Stomach (tissue), 9 donors: ENCODE results near the gene JCAD. TPM values are rescaled to one million over a fixed set of nuclear protein-coding genes. Genes with fewer than 3 reads are reported as not detected.

Experiments used
- DNase-seq, 2 donors: peaks; one replicate each; pipeline versions ENCODE4 v3.0.0 to v3.0.0-alpha.2; 2013 to 2019
- H3K27ac ChIP-seq, 5 donors: fragments of 200-600 bp in 4 of 5; sonication (generic) in 4 of 5; one replicate each; pipeline ENCODE4 v1.5.1; 2013 to 2019; ENCODE audit warnings: mild to moderate bottlenecking in 1 of 5, moderate library complexity in 1 of 5
- H3K27me3 ChIP-seq, 3 donors: fragments of 200-600 bp; sonication (generic); one replicate each; pipeline ENCODE4 v1.5.1; 2017 to 2019; ENCODE audit warnings: mixed run types in 1 of 3
- H3K36me3 ChIP-seq, 4 donors: fragments of 200-600 bp; sonication (generic); 1 replicate in 3 of 4; 2 replicates in 1 of 4; pipeline ENCODE4 v1.5.1; 2016 to 2019
- H3K4me1 ChIP-seq, 4 donors: fragments of 200-600 bp; sonication (generic); one replicate each; pipeline ENCODE4 v1.5.1; 2016 to 2019
- H3K4me3 ChIP-seq, 4 donors: fragments of 200-600 bp; sonication (generic) in 3 of 4; one replicate each; pipeline ENCODE4 v1.5.1; 2016 to 2019; ENCODE audit warnings: mild to moderate bottlenecking in 1 of 4
- H3K9me3 ChIP-seq, 4 donors: fragments of 200-600 bp; sonication (generic); one replicate each; pipeline ENCODE4 v1.5.1; 2016 to 2019
- CTCF ChIP-seq, 7 experiments: fragments of 450-650 bp in 4 of 7; fragments of 200-600 bp in 3 of 7; sonication (generic) in 3 of 7; IDR thresholded peaks; one replicate each; pipeline ENCODE4 v1.5.1; 2016 to 2019; ENCODE audit warnings: antibody characterized with exemption in 7 of 7, control low read depth in 2 of 7, mild to moderate bottlenecking in 1 of 7
- EP300 ChIP-seq: sonication (generic); formaldehyde crosslinking; IDR thresholded peaks from one replicate; pipeline ENCODE4 v1.6.1; 2017; ENCODE audit warnings: antibody characterized with exemption
- POLR2A ChIP-seq, 4 donors: fragments of 450-650 bp; IDR thresholded peaks; one replicate each; pipeline ENCODE4 v1.6.1; 2016; ENCODE audit warnings: antibody characterized with exemption in 4 of 4, control low read depth in 2 of 4, mild to moderate bottlenecking in 1 of 4, moderate library complexity in 1 of 4
- POLR2AphosphoS5 ChIP-seq, 3 donors: sonication (generic); formaldehyde crosslinking; IDR thresholded peaks; one replicate each; pipeline ENCODE4 v1.6.1; 2016; ENCODE audit warnings: antibody characterized with exemption in 3 of 3
- WGBS, 5 donors: extraction: QIAGEN DNeasy Blood & Tissue Kit in 3 of 5; methylation state at CpG; one replicate each; pipeline versions ENCODE4 v1.1.5 to v1.1.7; 2013 to 2018; 5-methylcytosine and 5-hydroxymethylcytosine counted together
- intact Hi-C: fragments of 100-400 bp; cut with DNase I; formaldehyde crosslinking; loops from one replicate; pipeline ENCODE4 v1.15.1; 2023; ENCODE audit warnings: low total_unique reads
- polyA plus RNA-seq, 3 donors: library from polyadenylated mRNA; stranded (reverse); fragments of 200-250 nt; gene quantifications; one replicate each; pipeline ENCODE4 v1.2.3, GENCODE V29; 2013
- total RNA-seq, 5 donors: library from RNA; depleted of rRNA; stranded (reverse); fragments of >200 nt; gene quantifications; one replicate each; pipeline versions ENCODE4 v1.1.0 to v1.2.3, GENCODE V29; 2014 to 2016
- donor health status: healthy with polysubstance abuse.
- donor health status: Bipolar disorder and iron deficiency.
- donor health status: healthy.

Gene JCAD
- total and polyA plus RNA-seq, 8 donors = 1.6 to 30.3 (median 10.4) TPM

GRCh38 chr10:30002426-30003266, 56.7 kb downstream of the JCAD start:
- peaks cover 0 to 31% (median 15%) of the 10 kb centered on the region in 4 donors for H3K4me1 ChIP-seq
- TF ChIP-seq CTCF (IDR thresholded peaks at IDR 0.05) (peak in 4 of 7 experiments; percentile 57 to 65 (median 63)), POLR2AphosphoS5 (IDR thresholded peaks at IDR 0.05) (no peak), EP300 (no peak), POLR2A (IDR thresholded peaks at IDR 0.05) (no peak)
- intact Hi-C loops = no loop called here
- 37 to 48% (median 40%) methylated on average over 14 to 16 of the region's 16 CpGs for WGBS, 5 donors
- DNase-seq = peak; percentile 80 to 90
- no peaks in the 10 kb centered on the region for H3K9me3 ChIP-seq
- no peak overlapping the region for H3K4me3 ChIP-seq
- no peaks in the 10 kb centered on the region for H3K36me3 ChIP-seq
- H3K27ac ChIP-seq = peak overlapping the region in 1 of 5 donors; percentile 75
- H3K27me3 ChIP-seq = no peaks in the 10 kb centered on the region

DNA sequence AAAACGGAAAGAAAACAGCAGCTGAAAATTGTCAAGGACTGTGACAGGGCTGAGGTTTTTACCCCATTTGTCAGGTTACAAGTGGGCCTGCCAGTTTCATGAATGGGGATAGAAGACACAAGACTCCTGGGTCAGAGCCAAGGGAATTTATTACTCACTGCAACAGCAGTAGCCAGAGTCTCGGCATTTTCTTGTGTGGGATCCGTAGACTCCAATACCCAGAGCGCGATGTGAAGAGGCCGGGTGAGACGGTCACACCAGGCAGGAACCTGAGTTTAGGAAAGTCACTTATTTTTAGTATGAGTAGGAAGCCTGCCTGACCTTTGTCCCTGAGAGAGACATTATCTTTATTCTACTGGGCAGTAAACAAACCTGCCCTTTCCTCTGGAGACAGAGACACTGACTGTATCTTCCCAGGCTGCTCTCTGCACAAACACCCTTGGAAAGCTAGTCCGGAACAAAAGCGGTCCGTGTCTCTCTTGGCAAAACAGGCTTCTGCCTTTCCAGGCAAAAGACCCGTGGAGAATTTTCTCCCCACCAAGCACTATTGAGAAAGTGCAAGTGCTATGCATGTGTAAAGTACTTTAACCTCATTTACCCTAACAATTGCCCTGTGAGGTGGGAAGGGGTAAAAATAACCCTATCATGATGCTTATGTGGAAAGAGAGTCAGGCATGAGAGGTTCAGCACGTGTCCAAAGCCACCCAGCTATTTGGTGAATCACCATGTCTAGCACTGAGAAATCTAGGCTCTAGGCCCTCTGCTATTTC, 58.4 kb downstream of the JCAD start:
- WGBS, 5 donors = 57 to 81% (median 77%) methylated on average over 12 of the region's 12 CpGs
- Histone ChIP-seq H3K27ac (peak overlapping the region in 4 of 5 donors; percentile 21 to 75 (median 54)), H3K4me1 (peaks cover 0 to 31% (median 15%) of the 10 kb centered on the region in 4 donors), H3K4me3 (no peak overlapping the region), H3K36me3 (no peaks in the 10 kb centered on the region), H3K27me3 (peaks cover 0 to 7% (median 0%) of the 10 kb centered on the region in 3 donors), H3K9me3 (no peaks in the 10 kb centered on the region)
- intact Hi-C loops = no loop called here
- DNase-seq = peak in 1 of 2 donors; percentile 61
- TF ChIP-seq EP300 = no peak
- no peak for TF ChIP-seq POLR2A (IDR thresholded peaks at IDR 0.05)
- peak in 2 of 3 donors; percentile 10 to 36 for TF ChIP-seq POLR2AphosphoS5 (IDR thresholded peaks at IDR 0.05)
- TF ChIP-seq CTCF (IDR thresholded peaks at IDR 0.05) = no peak

DNA sequence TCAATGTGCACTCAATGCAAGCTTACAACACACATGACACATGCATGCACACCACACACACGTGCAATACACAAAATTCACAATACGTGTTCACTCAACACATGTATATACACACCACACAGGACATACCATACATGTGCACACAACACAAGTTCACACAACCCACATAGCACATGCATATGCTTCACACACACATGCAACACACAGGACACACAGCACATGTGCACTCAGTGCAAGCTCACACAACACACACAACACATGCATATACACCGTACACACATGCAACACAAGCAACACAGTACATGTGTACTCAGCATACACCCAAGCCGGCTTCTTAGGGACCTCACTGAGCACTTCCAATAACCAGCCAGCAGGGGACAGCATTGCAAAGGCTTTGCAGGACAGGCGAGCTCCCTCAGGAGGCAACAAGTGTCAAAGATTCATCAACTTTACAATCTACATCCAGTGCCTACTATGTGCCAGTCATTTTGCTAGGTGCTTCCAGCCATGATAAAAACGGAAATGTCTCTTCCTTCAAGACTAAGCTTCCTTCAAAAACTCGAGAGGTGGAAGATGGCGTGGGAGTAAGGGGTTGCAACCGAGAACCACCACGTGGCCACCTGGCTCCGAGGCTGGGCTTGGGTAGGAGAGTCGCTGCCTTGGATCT, 61.1 kb downstream of the JCAD start:
- TF ChIP-seq CTCF (IDR thresholded peaks at IDR 0.05) (peak in 5 of 7 experiments; percentile 87 to 96 (median 91)), EP300 (no peak), POLR2A (IDR thresholded peaks at IDR 0.05) (no peak), POLR2AphosphoS5 (IDR thresholded peaks at IDR 0.05) (no peak)
- DNase-seq = peak; percentile 80 to 93
- Histone ChIP-seq H3K36me3 (no peaks in the 10 kb centered on the region), H3K27ac (no peak overlapping the region), H3K27me3 (peaks cover 0 to 7% (median 0%) of the 10 kb centered on the region in 3 donors), H3K9me3 (no peaks in the 10 kb centered on the region), H3K4me1 (peaks cover 0 to 31% (median 15%) of the 10 kb centered on the region in 4 donors), H3K4me3 (no peak overlapping the region)
- intact Hi-C loops = loop anchor here (10.0 kb wide), 1 partner anchor 247 kb away; no protein-coding TSS in a partner anchor
- WGBS, 5 donors = 37 to 45% (median 39%) methylated on average over 12 of the region's 12 CpGs

- no peaks in the 10 kb centered on the region for H3K9me3 ChIP-seq
- no peaks in the 10 kb centered on the region for H3K36me3 ChIP-seq
- WGBS, 5 donors = 63 to 67% (median 66%) methylated on average over 4 of the region's 4 CpGs
- DNase-seq = no peak
- intact Hi-C loops = loop anchor here (10.0 kb wide), 1 partner anchor 250 kb away; no protein-coding TSS in a partner anchor
- H3K4me3 ChIP-seq = no peak overlapping the region
- H3K27ac ChIP-seq = no peak overlapping the region
- H3K4me1 ChIP-seq = peaks cover 0 to 1% (median under 1%) of the 10 kb centered on the region in 4 donors
- TF ChIP-seq CTCF (IDR thresholded peaks at IDR 0.05) = no peak
- no peak for TF ChIP-seq POLR2A (IDR thresholded peaks at IDR 0.05)
- TF ChIP-seq EP300 = no peak
- TF ChIP-seq POLR2AphosphoS5 (IDR thresholded peaks at IDR 0.05) = no peak
- peaks cover 0 to 7% (median 0%) of the 10 kb centered on the region in 3 donors for H3K27me3 ChIP-seq
Measured at GRCh38 chr10:29994811-29995210, 64.6 kb downstream of the JCAD start.
